Memory B cell (primary cell): Measurements from ENCODE around the gene DDX18.
A peak's percentile ranks its signal among the peaks of the same experiment; 100 is the strongest.
"Not testable (repeated sequence)": the region's sequence is repeated elsewhere in the genome, so short reads cannot be mapped to it uniquely, and the experiment has no call there.

Source experiments
- ATAC-seq: fragments of 150-1000 bp; cut with Tn5 transposase; 2 replicates; pipeline ENCODE4 v1.10.0; 2021; ENCODE audit warnings: low read depth, mild to moderate bottlenecking, moderate library complexity
- DNase-seq, 2 donors: peaks; one replicate each; pipeline ENCODE4 v3.0.0; 2022; ENCODE audit warnings: low spot score in 2 of 2
- H3K27ac Mint-ChIP-seq: one replicate; pipeline ENCODE4 v1.8.0; 2022; ENCODE audit warnings: mild to moderate bottlenecking, moderate library complexity, mixed read lengths
- H3K27me3 Mint-ChIP-seq: one replicate; pipeline ENCODE4 v1.8.0; 2022; ENCODE audit warnings: mixed read lengths
- H3K36me3 Mint-ChIP-seq: one replicate; pipeline ENCODE4 v1.8.0; 2022; ENCODE audit warnings: mild to moderate bottlenecking, mixed read lengths
- H3K4me1 Mint-ChIP-seq: one replicate; pipeline ENCODE4 v1.8.0; 2022; ENCODE audit warnings: mixed read lengths
- H3K4me3 Mint-ChIP-seq: one replicate; pipeline ENCODE4 v1.8.0; 2022; ENCODE audit warnings: mild to moderate bottlenecking, moderate library complexity, mixed read lengths
- H3K9me3 Mint-ChIP-seq: one replicate; pipeline ENCODE4 v1.8.0; 2022; ENCODE audit warnings: mixed read lengths

DDX18 gene

GRCh38 chr2:117814417-117815264 lies at the start of gene DDX18:
TSS of gene DDX18 (plus strand) at chr2:117814691. CDS start at chr2:117814778, 87 bp downstream.
- Mint-ChIP-seq H3K4me3 (peak within 1 kb of the TSS; percentile 89), H3K9me3 (no peaks in the 10 kb centered on the region), H3K4me1 (peaks cover 18% of the 10 kb centered on the region), H3K27ac (peak within 1 kb of the TSS; percentile 99), H3K27me3 (no peaks in the 10 kb centered on the region), H3K36me3 (peaks cover 19% of the 10 kb centered on the region)
- ATAC-seq (peak; percentile 81), DNase-seq (peak; percentile 94 to 98)

- peaks cover 2% of the 10 kb centered on the region for H3K4me1 Mint-ChIP-seq
- DNase-seq (no peak), ATAC-seq (no peak)
Observed at GRCh38 chr2:117770730-117771129, 43.8 kb upstream of the DDX18 start.

GRCh38 chr2:117771969-117772630 lies 42.4 kb upstream of the DDX18 start:
- Mint-ChIP-seq H3K27me3 (peaks cover 7% of the 10 kb centered on the region), H3K4me1 (peaks cover 2% of the 10 kb centered on the region), H3K36me3 (no peaks in the 10 kb centered on the region), H3K27ac (no peak overlapping the region), H3K9me3 (no peaks in the 10 kb centered on the region), H3K4me3 (no peak overlapping the region)
- ATAC-seq = no peak
- DNase-seq = no peak

More at GRCh38 chr2:117770730-117771129, 43.8 kb upstream of the DDX18 start:
- Mint-ChIP-seq H3K27ac (no peak overlapping the region), H3K27me3 (peaks cover 7% of the 10 kb centered on the region), H3K36me3 (no peaks in the 10 kb centered on the region), H3K4me3 (no peak overlapping the region), H3K9me3 (no peaks in the 10 kb centered on the region)

GRCh38 chr2:117774716-117775115 lies 39.8 kb upstream of the DDX18 start:
- Mint-ChIP-seq H3K9me3 (peaks cover 2% of the 10 kb centered on the region), H3K36me3 (no peaks in the 10 kb centered on the region), H3K27me3 (peaks cover 7% of the 10 kb centered on the region), H3K4me1 (peaks cover 2% of the 10 kb centered on the region), H3K4me3 (no peak overlapping the region), H3K27ac (no peak overlapping the region)
- ATAC-seq (no peak), DNase-seq (no peak)

- H3K36me3 Mint-ChIP-seq = no peaks in the 10 kb centered on the region
- peaks cover 6% of the 10 kb centered on the region for H3K27me3 Mint-ChIP-seq
- H3K9me3 Mint-ChIP-seq = peaks cover 2% of the 10 kb centered on the region
- H3K4me1 Mint-ChIP-seq = peaks cover 1% of the 10 kb centered on the region
- H3K27ac Mint-ChIP-seq = no peak overlapping the region
- no peak for ATAC-seq
- no peak overlapping the region for H3K4me3 Mint-ChIP-seq
- DNase-seq = no peak
Observed at GRCh38 chr2:117775703-117776219, 38.7 kb upstream of the DDX18 start.

GRCh38 chr2:117776888-117777287 lies 37.6 kb upstream of the DDX18 start:
- Mint-ChIP-seq H3K4me3 (no peak overlapping the region), H3K9me3 (peaks cover 2% of the 10 kb centered on the region), H3K4me1 (no peaks in the 10 kb centered on the region), H3K36me3 (no peaks in the 10 kb centered on the region), H3K27me3 (peaks cover 4% of the 10 kb centered on the region), H3K27ac (no peak overlapping the region)
- DNase-seq (no peak), ATAC-seq (no peak)

- peak; percentile 26 to 35 for DNase-seq
- Mint-ChIP-seq H3K4me3 (no peak overlapping the region), H3K9me3 (peaks cover 13% of the 10 kb centered on the region), H3K36me3 (no peaks in the 10 kb centered on the region), H3K27me3 (peaks cover 2% of the 10 kb centered on the region), H3K27ac (no peak overlapping the region), H3K4me1 (no peaks in the 10 kb centered on the region)
- ATAC-seq = peak; percentile 68
Observed at GRCh38 chr2:117785740-117786139, 28.8 kb upstream of the DDX18 start.

GRCh38 chr2:117786520-117786919 lies 28.0 kb upstream of the DDX18 start:
- peak; percentile 62 for ATAC-seq
- Mint-ChIP-seq H3K27ac (no peak overlapping the region), H3K27me3 (peaks cover 5% of the 10 kb centered on the region), H3K4me1 (no peaks in the 10 kb centered on the region), H3K36me3 (no peaks in the 10 kb centered on the region), H3K9me3 (peaks cover 13% of the 10 kb centered on the region), H3K4me3 (no peak overlapping the region)
- no peak for DNase-seq

GRCh38 chr2:117789505-117789904 lies 25.0 kb upstream of the DDX18 start:
- Mint-ChIP-seq H3K27me3 (peaks cover 11% of the 10 kb centered on the region), H3K36me3 (peaks cover 2% of the 10 kb centered on the region), H3K4me1 (no peaks in the 10 kb centered on the region), H3K4me3 (no peak overlapping the region), H3K9me3 (peaks cover 11% of the 10 kb centered on the region), H3K27ac (no peak overlapping the region)
- no peak for ATAC-seq
- no peak for DNase-seq

GRCh38 chr2:117794668-117795067 lies 19.8 kb upstream of the DDX18 start:
- ATAC-seq = no peak
- H3K27me3 Mint-ChIP-seq = peaks cover 18% of the 10 kb centered on the region
- no peak for DNase-seq
- no peak overlapping the region for H3K27ac Mint-ChIP-seq
- peaks cover 2% of the 10 kb centered on the region for H3K36me3 Mint-ChIP-seq
- H3K4me3 Mint-ChIP-seq = no peak overlapping the region
- H3K4me1 Mint-ChIP-seq = no peaks in the 10 kb centered on the region
- H3K9me3 Mint-ChIP-seq = peaks cover 7% of the 10 kb centered on the region

GRCh38 chr2:117801826-117802225 lies 12.7 kb upstream of the DDX18 start:
- peaks cover 4% of the 10 kb centered on the region for H3K4me1 Mint-ChIP-seq
- no peak overlapping the region for H3K4me3 Mint-ChIP-seq
- H3K27ac Mint-ChIP-seq = no peak overlapping the region
- no peak for DNase-seq
- no peaks in the 10 kb centered on the region for H3K36me3 Mint-ChIP-seq
- peaks cover 15% of the 10 kb centered on the region for H3K27me3 Mint-ChIP-seq
- H3K9me3 Mint-ChIP-seq = no peaks in the 10 kb centered on the region
- ATAC-seq = no peak

GRCh38 chr2:117803644-117804325 lies 10.7 kb upstream of the DDX18 start:
- not testable (repeated sequence) for H3K36me3 Mint-ChIP-seq, H3K4me1 Mint-ChIP-seq, H3K9me3 Mint-ChIP-seq, DNase-seq
- Mint-ChIP-seq H3K4me3 (peak overlapping the region; percentile 77), H3K27me3 (peaks cover 15% of the 10 kb centered on the region), H3K27ac (peak overlapping the region; percentile 72)
- peak; percentile 56 for ATAC-seq

- ATAC-seq = no peak
- H3K9me3 Mint-ChIP-seq = no peaks in the 10 kb centered on the region
- no peaks in the 10 kb centered on the region for H3K27me3 Mint-ChIP-seq
- H3K4me1 Mint-ChIP-seq = peaks cover 16% of the 10 kb centered on the region
- no peak overlapping the region for H3K4me3 Mint-ChIP-seq
- peaks cover 3% of the 10 kb centered on the region for H3K36me3 Mint-ChIP-seq
- DNase-seq = no peak
- no peak overlapping the region for H3K27ac Mint-ChIP-seq
Observed at GRCh38 chr2:117812443-117812842, 2.0 kb upstream of the DDX18 start.

GRCh38 chr2:117815946-117816345 lies 1.5 kb downstream of the DDX18 start:
- H3K27me3 Mint-ChIP-seq = no peaks in the 10 kb centered on the region
- peaks cover 18% of the 10 kb centered on the region for H3K4me1 Mint-ChIP-seq
- ATAC-seq (no peak), DNase-seq (no peak)
- H3K27ac Mint-ChIP-seq = peak overlapping the region; percentile 99
- H3K4me3 Mint-ChIP-seq = no peak overlapping the region
- peaks cover 23% of the 10 kb centered on the region for H3K36me3 Mint-ChIP-seq
- no peaks in the 10 kb centered on the region for H3K9me3 Mint-ChIP-seq
